GM18508 (cell line): ENCODE results near the gene ADH5.
A peak's percentile ranks its signal among the peaks of the same experiment; 100 is the strongest.
"Not testable (repeated sequence)": the region's sequence is repeated elsewhere in the genome, so short reads cannot be mapped to it uniquely, and the experiment has no call there.

Source experiments
- ATAC-seq: cut with Tn5 transposase; IDR thresholded peaks from one replicate; pipeline ENCODE4 v1.9.1; 2021; ENCODE audit warnings: moderate number of reproducible peaks; ENCODE audit not compliant: insufficient read depth, unreplicated experiment

The ADH5 gene

DNA sequence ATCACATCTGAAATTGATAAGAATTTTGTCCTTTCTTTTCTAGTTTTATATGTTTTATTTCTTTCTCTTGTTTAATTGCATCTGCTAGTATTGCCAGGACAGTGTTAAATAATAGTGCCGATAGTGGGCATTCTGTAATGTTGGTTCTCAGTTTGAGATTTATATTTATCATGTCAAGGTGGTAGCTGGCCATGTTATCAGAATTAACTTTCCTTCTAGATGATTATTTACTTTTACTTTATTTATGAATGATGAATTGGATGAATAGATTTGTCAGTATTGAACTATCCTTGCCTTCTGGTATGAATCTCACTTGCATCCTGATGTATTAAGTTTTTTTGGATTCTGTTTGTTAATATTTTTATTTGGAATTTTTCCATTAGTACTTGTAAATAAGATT lies 50.4 kb downstream of the ADH5 start:
- no peak for ATAC-seq

- no peak for ATAC-seq
Measured at GRCh38 chr4:99033956-99034355, 54.6 kb downstream of the ADH5 start.

GRCh38 chr4:99029852-99030251 lies 58.7 kb downstream of the ADH5 start:
- no peak for ATAC-seq

GRCh38 chr4:99029018-99029735 lies 59.4 kb downstream of the ADH5 start:
- ATAC-seq, result no peak

- peak; percentile 61 for ATAC-seq
Measured at GRCh38 chr4:99028187-99028586, 60.4 kb downstream of the ADH5 start.

- no peak for ATAC-seq
Measured at GRCh38 chr4:99027304-99027703, 61.3 kb downstream of the ADH5 start.

- no peak for ATAC-seq
Measured at GRCh38 chr4:99025506-99025905, 63.1 kb downstream of the ADH5 start.

DNA sequence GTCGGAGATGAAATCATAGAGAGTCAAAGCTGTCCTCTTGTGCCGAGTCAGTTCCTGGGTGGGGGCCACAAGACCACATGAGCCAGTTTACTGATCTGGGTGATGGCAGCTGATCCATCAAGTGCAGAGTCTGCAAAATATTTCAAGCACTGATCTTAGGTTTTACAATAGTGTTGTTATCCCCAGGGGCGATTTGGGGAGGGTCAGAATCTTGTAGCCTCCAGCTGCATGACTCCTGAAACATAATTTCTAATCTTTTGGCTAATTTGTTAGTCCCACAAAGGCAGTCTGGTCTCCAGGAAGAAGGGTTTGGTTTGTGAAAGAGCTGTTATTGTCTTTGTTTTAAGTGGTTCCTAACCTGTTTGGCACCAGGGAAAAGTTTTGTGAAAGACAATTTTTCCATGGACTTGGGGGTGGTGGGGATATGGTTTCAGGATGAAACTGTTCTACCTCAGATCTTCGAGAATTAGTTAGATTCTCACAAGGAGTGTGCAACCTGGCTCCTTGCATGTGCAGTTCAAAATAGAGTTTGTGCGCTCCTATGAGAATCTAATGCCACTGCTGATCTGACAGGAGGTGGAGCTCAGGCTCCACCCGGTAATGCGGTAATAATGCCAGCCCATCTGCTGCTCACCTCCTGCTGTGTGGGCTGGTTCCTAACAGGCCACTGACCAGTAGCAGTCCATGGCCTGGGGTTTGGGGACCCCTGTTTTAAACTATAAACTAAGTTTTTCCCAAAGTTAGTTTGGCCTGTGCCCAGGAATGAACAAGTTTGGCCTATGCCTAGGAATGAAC lies 63.9 kb downstream of the ADH5 start:
- no peak for ATAC-seq

DNA sequence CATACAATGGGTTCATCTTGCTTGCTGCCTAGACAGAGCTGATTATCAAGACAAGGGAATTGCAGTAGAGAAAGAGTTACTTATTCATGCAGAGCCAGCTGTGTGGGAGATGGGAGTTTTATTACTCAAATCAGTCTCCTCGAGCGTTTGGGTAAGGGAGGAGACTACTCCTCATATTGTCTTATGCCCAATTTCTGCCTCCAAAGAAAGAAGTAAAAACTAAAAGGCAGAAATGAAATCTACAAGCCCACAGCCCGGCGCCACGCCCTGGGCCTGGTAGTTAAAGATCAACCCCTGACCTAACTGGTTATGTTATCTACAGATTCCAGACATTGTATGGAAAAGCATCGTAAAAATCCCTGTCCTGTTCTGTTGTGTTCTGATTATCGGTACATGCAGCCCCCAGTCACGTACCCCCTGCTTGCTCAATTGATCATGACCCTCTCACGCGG lies 64.8 kb downstream of the ADH5 start:
- ATAC-seq, result not testable (repeated sequence)

DNA sequence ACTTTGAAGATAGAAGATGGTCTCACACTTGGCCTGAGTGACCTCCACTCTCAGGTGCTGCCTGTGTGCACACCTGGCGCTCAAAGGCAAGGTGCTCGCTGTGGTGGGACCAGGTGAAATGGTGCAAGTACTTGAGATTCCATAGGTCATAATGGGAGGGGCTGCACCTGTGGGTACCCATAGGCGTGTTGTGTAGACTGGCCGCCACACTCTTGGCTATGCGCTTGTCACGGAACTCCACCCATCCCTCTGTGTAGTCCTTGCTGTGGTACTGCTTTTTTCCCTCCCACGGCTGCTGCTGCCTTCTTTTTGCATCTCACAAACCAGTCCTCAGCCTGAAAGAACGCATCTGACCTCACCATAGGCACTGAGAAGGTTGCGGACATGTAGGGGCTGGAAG lies 66.0 kb downstream of the ADH5 start:
- ATAC-seq, result no peak

DNA sequence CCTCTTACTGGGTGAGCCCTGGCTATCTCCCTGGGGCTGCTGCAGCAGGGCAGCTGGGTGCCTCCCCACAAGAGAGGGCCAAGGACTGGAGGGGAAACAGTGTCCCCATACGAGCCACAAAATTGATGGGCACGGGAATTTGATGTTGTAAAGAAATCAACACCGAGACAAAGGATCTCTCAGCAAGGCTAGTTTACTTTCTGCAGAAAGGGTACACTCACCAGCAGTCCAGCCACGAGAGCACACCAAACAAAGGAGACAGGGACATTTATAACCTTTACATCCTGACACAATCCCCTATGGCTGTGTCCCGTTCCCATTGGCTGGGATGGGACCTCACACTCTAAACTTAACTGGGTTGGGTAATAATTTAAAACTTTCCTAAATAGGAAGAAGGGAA lies 67.2 kb downstream of the ADH5 start:
- no peak for ATAC-seq
